Activated T-helper 1 cell treated with Interleukin-2 at 50 U/mL for 16 hours (primary cell): ENCODE data around the gene PIGL.
"Not testable (repeated sequence)": the region's sequence is repeated elsewhere in the genome, so short reads cannot be mapped to it uniquely, and the experiment has no call there.

ENCODE experiments used
- DNase-seq: peaks from one replicate; pipeline ENCODE4 v3.0.0-alpha.2; 2020; ENCODE audit warnings: low read depth

The PIGL gene

GRCh38 chr17:16216341-16217001 is 539 bp upstream of the PIGL start:
- DNase-seq = not testable (repeated sequence)

DNA sequence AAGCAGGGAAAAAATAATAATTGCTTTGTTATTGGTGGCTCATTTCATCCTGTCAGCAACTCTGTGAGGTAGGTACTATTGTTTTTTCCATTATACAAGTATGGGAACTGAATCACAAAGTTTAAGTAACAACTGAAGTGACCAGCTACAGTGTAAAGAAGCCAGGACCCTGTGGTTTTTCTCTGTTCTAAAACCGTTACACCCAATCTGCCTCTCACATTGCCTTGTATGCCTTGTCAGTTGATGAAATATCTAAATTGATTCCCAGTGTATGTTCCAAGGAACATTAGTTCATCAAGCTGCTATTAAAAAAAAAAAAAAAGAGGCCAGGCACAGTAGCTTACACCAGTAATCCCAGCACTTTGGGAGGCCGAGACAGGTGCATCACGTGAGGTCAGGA is 5.4 kb downstream of the PIGL start:
- no peak for DNase-seq

DNA sequence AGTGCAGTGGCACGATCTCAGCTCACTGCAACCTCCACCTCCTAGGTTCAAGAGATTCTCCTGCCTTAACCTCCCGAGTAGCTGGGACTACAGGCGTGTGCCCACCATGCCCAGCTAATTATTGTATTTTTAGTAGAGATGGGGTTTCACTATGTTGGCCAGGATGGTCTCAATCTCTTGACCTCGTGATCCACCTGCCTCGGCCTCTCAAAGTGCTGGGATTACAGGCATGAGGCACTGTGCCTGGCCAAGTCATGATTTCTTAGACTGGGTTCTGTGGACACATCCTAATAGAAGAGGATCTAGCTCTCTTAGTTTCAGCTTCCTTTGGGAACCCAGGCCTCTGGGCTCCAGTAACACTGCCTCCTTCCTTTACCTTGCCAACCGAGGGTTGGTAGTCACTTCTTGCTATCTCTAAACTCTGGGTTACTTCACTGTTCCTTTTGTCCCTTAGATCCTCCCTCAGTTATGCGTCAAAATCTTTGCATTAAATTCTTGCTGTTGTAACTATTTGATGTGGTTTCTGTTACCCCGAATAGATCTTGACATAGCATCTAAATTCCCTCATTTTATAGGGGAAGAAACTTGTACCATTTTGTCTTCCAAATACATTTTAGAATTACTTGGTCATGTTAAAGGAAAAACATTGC is 13.0 kb downstream of the PIGL start:
- DNase-seq = not testable (repeated sequence)

DNA sequence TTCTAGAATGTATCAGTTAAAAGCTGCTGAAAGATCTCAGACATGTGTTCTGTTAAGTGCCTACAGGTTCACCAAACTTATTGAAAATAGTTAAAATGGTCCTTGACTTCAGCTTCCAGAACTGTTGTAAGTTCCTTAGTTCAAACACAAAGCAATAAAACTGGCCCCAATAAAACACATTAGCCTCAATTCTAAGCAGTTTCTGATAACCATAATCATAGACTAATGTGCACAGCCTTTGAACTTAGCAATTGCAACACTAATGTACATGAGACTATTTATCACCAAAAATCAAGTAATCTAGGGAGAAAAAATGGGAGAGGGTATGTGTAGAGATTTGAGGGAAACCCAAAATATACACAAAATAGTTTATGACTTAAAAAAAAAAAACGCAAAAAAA is 15.4 kb downstream of the PIGL start:
- DNase-seq = no peak

GRCh38 chr17:16239931-16240330 is 22.9 kb downstream of the PIGL start:
- no peak for DNase-seq

GRCh38 chr17:16241906-16242399 is 24.9 kb downstream of the PIGL start:
- DNase-seq = no peak

DNA sequence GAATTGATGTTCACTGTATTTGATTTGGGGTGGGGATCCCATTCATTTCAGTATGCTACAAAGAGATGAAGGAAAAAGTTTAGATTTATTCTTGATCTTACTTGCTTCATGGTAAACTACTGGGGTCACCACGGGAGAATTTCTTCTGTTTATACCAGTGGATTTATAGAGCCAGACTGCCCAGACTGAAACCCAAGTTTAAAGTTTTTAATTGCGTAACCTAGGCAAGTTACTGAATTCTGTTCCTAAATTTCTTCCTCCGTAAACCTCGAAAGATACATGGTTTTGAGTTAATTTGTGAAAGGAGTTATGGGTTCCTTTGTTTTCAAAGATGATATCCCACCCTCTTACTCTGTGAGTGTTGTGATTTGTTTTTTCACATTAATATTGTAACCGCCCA is 26.4 kb downstream of the PIGL start:
- DNase-seq = no peak

GRCh38 chr17:16243801-16244567 is 27.0 kb downstream of the PIGL start:
- DNase-seq = no peak

DNA sequence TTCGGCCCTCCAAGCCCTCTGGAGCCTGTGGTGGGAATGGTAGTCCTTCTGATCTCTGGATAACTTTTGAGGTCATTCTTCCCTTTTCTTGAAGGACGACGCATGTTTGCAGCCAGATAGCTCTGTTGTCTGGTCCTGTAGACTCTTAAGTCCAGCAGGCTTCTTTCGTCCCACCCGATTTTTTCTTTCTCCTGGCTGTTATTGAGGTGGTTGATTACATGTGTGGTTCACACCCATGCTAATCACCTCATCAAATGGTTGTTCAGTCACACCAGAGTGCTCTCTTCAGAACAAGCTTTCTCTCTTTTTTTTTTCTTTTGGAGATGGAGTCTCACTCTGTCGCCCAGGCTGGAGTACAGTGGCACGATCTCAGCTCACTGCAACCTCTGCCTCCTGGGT is 30.6 kb downstream of the PIGL start:
- DNase-seq = no peak

- no peak for DNase-seq
Observed at GRCh38 chr17:16250635-16251034, 33.6 kb downstream of the PIGL start.

DNA sequence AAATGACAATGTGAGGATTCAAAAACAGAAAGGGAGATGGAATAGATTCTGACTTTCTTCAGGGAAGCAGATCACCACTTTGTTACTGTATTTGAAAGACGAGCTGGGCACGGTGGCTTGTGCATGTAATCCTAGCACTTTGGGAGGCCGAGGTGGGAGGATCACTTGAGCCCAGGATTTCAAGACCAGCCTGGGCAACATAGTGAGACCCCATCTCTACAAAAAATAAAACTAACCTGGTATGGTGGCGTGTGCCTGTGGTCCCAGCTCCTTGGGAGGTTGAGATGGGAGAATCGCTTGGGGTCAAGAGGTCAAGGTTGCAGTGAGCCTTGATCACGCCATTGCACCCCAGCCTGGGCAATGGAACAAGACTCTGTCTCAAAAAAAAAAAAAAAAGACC is 34.0 kb downstream of the PIGL start:
- no peak for DNase-seq

DNA sequence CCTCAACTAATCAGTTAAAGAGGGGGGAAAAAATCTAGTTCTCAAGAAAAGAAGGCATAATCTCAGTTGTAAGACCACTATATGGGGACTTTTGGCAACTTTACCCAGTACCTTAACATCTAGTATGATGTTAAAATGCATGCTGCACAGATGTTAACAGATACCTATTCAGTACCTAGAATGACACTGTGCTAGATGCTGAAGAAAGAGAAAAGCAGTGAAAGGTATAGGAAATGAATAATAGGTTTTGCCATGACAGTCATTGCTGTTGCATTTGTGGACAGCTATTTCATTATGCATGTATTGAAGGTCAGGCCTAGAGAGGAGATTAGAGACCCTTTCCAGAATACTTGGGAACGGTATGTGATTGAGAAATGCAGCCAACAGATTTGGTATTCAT is 34.5 kb downstream of the PIGL start:
- DNase-seq = no peak

DNA sequence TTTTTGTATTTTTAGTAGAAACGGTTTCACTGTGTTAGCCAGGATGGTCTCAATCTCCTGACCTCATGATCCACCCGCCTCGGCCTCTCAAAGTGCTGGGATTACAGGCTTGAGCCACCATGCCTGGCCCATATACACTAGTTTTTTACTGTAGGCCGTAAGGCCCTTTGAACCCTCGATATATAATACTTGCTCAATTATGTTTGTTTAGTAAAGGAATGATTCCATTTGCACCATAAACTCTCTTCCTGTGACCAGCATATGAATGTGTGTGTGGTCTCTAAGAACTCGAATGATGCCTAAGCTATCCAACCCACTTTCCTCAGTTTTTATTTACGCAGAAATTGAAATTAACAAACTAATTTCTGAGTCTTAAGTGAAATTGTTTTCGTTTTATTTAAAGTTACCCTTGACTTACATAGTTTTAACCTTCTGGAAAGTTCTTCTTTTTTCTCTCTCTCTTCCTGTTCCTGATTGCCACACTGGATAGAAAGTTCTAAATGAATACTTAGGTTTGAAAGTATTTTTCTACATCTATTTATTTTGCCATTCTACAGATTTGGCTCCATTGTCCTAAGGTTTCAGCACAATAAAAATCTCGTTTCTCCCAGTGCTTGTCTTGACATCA is 37.9 kb downstream of the PIGL start:
- no peak for DNase-seq

- no peak for DNase-seq
Observed at GRCh38 chr17:16255481-16255921, 38.5 kb downstream of the PIGL start.

GRCh38 chr17:16258901-16259300 is 41.9 kb downstream of the PIGL start:
- no peak for DNase-seq

DNA sequence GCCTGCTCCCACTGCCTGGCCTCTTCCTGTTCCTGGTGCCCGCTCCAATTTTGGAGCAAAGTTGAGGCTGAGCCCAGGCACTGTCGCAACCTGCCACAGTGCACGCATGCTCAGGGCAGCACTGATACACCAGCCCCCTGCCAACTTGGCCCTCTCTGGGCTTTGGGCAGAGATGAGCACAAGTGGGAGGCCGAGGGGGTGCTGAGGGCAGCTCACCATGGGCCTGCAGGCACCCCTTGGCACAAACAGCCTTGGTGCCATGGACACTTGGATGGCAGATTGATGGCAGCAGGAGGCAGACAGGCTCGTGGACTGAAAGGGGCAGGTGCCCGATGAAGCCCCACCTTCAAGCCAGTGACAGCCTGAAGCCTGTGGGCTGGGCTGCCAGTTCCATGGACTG is 42.9 kb downstream of the PIGL start:
- no peak for DNase-seq

GRCh38 chr17:16261049-16261448 is 44.0 kb downstream of the PIGL start:
- DNase-seq = no peak

DNA sequence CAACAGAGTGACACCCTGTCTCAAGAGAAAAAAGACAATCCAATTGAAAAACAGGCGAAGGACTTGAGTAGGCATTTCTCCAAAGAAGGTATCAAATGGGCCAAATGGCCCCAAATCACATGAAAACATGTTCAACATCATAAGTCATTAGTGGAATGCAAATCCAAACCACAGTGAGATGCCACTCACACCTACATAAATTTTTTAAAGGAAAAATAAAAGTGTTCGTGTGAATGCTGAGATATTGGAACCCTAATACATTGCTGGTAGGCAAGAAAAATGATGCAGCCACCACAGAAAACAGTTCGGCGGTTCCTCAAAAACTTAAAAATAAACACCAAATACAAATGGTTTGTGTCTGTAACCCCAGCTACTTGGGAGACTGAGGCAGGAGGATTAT is 45.2 kb downstream of the PIGL start:
- no peak for DNase-seq

DNA sequence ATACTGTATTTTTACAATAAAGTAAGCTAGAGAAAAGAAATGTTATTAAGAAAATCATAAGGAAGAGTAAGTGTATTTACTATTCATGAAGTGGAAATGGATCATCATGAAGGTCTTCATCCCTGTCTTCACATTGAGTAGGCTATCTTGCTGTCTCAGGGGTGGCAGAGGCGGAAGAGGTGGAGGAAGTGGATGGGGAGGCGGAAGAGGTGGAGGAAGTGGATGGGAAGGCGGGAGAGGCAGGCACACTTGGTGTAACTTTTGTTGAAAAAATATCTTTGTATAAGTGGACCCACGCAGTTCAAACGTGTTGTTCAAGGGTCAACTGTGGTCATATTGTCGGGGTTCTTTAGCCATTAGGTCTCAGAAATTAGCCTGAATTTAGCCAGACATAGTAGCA is 50.2 kb downstream of the PIGL start:
- no peak for DNase-seq

GRCh38 chr17:16269658-16270057 is 52.6 kb downstream of the PIGL start:
- no peak for DNase-seq

GRCh38 chr17:16272111-16272840 is 55.3 kb downstream of the PIGL start:
- no peak for DNase-seq

GRCh38 chr17:16273499-16273898 is 56.5 kb downstream of the PIGL start:
- DNase-seq = no peak
